Measurements from ENCODE around the gene CNOT1. TPM values are rescaled to one million over a fixed set of nuclear protein-coding genes. Genes with fewer than 3 reads are reported as not detected.
"Not testable (repeated sequence)": the region's sequence is repeated elsewhere in the genome, so short reads cannot be mapped to it uniquely, and the experiment has no call there.

The CNOT1 gene
- total RNA-seq, 1 donor from 2014 or later = 96.4 TPM

- DNase-seq (ENCODE audit: low read depth in 2 of 2) = peak; percentile 59 to 62
Measured at GRCh38 chr16:58638148-58639036, 8.8 kb upstream of the CNOT1 start.

GRCh38 chr16:58637021-58637420, 7.4 kb upstream of the CNOT1 start:
- not testable (repeated sequence) for DNase-seq (ENCODE audit: low read depth in 2 of 2)

GRCh38 chr16:58636466-58636865, 6.8 kb upstream of the CNOT1 start:
- DNase-seq (ENCODE audit: low read depth in 2 of 2) = no peak

- DNase-seq (ENCODE audit: low read depth in 2 of 2) = no peak
Measured at GRCh38 chr16:58635502-58635901, 5.9 kb upstream of the CNOT1 start.

DNA sequence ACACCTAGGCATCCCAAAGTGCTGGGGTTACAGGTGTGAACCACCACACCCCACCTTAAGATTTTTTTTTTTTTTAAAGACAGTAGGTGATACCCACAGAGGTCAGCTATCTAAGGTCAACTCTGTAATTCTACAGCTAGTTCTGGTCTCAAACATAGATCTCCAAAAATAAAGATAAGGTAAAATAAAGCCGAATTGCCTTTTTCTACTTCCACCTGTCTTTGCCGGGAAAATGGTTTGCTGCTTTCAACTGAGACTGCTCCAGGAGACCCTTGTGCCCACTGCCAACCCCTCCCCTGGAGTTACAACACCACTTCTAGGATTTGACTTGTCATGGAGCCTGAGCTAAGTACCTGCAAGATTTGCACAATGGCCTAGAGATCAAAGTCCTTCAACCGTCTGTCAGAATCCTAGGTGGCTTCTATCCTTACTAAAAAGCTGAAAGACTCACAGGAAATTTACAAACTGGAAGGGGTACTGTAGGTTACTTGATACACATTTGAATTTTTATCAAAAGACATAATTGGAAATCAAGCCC, 4.7 kb upstream of the CNOT1 start:
- no peak for DNase-seq (ENCODE audit: low read depth in 2 of 2)

- peak; percentile 34 to 44 for DNase-seq (ENCODE audit: low read depth in 2 of 2)
Measured at GRCh38 chr16:58628845-58629732, 537 bp downstream of the CNOT1 start.

DNA sequence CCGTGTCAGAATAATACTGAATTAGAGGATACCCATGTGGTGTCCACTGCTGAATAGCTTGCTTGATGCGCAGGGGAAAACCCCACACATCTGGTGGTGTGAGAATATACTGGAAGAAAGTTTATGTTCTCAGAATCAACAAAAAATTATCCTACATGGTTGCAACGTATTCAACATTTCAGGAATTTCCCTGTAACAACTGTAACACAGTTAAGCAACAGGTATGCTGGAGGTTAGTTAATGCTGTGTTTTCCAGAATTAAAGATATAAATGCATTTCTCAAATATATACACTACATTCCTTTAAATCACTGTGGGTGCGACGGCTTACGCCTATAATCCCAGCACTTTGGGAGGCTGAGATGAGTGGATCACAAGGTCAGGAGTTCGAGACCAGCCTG, 5.4 kb downstream of the CNOT1 start:
- DNase-seq (ENCODE audit: low read depth in 2 of 2) = no peak

DNA sequence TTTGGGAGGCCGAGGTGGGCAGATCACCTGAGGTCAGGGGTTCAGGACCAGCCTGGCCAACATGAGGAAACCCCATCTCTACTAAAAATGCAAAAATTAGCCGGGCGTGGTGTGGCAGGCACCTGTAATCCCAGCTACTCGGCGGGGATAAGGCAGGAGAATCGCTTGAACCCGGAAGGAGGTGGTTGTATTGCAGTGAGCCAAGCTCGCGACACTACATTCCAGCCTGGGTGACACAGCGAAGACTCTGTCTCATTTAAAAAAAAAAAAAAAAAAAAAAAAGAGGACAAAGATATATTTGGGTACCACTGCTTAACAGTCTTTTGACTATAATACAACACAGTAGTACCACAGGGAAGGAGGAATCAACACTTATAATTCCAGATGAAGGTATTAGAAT, 9.2 kb downstream of the CNOT1 start:
- no peak for DNase-seq (ENCODE audit: low read depth in 2 of 2)

- no peak for DNase-seq (ENCODE audit: low read depth in 2 of 2)
Measured at GRCh38 chr16:58615280-58615679, 14.3 kb downstream of the CNOT1 start.

DNA sequence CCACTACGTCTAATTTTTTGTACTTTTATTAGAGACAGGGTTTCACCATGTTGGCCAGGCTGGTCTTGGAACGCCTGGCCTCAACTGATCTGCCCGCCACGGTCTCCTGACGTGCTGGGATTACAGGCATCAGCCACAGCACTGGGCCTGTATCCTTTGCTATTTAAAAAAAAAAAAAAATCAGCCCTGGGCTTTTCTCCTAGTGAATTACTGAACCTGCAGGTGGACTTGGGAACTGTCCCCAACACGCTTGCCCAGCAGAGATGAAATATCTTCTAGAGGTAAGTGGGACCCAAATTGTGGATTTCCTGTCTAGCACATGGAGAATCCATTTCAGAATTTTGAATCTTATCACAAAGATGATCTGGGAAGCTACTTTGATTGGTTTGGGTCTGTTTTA, 14.8 kb downstream of the CNOT1 start:
- DNase-seq (ENCODE audit: low read depth in 2 of 2) = no peak

GRCh38 chr16:58614212-58614611, 15.4 kb downstream of the CNOT1 start:
- DNase-seq (ENCODE audit: low read depth in 2 of 2) = no peak

DNA sequence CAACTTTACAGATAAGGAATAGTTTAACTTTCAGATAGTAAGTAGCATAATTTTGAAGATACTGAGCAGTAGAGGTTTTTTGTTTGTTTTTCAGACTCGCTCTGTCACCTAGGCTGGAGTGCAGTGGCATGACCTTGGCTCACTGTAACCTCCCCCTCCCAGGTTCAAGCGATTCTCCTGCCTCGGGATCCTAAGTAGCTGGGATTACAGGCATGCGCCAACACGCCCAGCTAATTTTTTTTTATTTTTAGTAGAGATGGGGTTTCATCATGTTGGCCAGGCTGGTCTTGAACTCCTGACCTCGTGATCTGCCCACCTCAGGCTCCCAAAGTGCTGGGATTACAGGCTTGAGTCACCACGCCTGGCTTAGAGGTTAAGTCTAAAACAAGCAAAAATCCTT, 16.7 kb downstream of the CNOT1 start:
- DNase-seq (ENCODE audit: low read depth in 2 of 2) = not testable (repeated sequence)

GRCh38 chr16:58608601-58609136, 21.0 kb downstream of the CNOT1 start:
- DNase-seq (ENCODE audit: low read depth in 2 of 2) = no peak

GRCh38 chr16:58605562-58605961, 24.1 kb downstream of the CNOT1 start:
- DNase-seq (ENCODE audit: low read depth in 2 of 2) = no peak

DNA sequence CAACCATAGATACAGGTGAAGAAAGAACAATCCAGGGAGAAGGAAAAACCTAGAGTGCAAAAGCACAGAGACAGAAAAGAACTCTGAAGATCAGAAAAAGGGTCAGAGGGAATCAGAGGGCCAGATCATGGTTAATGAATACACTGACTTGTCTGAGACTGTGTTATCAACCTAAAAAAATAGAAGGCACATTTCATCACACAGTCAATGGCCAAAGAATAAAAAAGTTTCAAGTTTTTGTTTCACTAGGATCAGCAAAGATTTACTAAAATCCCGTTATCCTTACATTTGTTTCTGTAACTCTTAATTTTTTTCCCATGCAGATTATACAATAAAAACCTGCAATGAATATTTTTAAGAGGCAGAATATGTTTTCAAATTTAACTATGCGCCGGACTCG, 38.5 kb downstream of the CNOT1 start:
- no peak for DNase-seq (ENCODE audit: low read depth in 2 of 2)

- DNase-seq (ENCODE audit: low read depth in 2 of 2) = no peak
Measured at GRCh38 chr16:58589326-58589905, 40.2 kb downstream of the CNOT1 start.

DNA sequence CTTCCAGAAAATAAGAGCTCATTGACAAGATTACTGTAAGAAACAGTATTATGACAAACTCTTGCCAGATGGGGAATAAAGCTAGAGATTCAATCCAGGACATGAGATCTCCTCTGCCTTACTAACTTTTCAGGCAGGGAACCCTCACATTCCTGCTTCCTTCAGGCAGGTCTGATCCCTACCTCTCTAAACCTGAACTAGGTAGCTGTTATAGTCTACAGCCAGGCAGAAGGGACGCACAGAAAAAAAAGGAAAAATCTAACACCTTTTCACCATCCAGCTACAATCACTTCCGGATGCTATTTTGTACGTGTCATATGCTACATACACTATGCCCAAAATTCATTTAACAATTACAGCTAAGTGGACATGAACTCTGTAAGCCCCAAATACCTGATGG, 41.2 kb downstream of the CNOT1 start:
- DNase-seq (ENCODE audit: low read depth in 2 of 2) = no peak

DNA sequence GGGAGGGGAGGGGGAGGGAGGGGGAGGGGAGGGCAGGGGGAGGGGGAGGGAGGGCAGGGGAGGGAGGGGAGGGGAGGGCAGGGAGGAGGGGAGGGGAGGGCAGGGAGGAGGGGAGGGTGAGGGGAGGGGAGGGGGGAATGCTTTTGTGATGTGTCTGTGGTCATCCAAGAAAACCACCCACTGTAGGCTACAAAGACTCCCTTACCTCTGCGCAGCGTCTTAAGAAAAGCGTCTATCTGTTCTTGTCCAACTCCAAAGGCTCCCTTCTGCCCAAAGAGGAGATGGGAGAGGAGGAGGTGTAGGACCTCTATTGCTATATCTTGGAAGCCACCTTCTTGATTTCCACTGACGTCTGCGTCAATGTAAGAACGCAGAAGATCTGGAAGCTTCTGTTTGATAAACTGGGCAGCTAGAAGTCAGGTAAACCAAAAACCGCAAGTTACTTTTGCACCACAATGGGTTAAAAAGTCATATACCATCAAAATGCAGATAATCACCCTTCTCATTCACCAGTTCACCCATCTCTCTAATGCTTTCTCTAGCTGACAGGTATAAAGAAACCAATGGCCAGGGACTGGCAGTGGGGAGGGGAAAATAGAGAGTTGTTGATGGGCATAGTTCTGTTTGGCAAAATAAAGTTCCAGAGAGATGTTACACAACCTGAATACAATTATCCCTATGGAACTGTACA, 43.1 kb downstream of the CNOT1 start:
- DNase-seq (ENCODE audit: low read depth in 2 of 2) = no peak

DNA sequence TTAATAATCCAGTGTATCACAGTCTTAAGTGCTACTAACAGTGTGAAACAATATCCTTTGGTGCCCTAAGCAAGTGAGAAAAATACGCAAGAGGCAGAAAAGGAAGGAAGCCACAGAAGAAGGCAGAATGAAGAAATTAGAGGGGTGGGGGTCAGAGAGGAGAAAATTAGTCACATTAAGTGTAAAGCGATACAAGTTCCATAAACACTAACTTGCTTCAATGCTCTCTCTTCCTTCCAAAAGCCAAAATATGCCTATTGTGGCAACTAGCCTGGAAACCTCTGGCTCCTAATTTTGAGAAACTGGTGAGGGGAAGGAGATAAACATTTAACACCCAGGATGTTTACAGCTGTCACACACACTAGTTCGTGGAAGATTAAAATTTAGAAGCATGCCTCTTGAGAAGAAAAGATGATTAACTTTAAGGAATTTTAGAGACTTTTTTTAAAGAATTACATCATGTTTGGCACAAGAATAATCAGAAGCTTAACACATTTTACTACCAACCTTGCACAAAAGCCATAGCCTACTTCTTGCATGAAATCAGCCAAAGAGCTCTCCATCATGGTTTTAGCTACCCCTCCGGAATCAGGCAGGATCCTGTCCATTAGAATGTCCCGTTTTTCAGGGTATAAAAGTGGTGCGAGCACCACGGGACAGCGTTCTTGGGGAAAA, 44.7 kb downstream of the CNOT1 start:
- no peak for DNase-seq (ENCODE audit: low read depth in 2 of 2)
